ENCODE data around the gene ANKRD13A.

GRCh38 chr12:109989380-109989779 is 9.8 kb upstream of the ANKRD13A start:
- no peak for TF ChIP-seq JUN (IDR thresholded peaks at IDR 0.05; ENCODE audit: borderline replicate concordance, insufficient read depth, insufficient read length, low read depth)
- TF ChIP-seq POLR2A (IDR thresholded peaks at IDR 0.05; ENCODE audit: low read depth, low read length) = no peak
- TF ChIP-seq POLR2AphosphoS5 (IDR thresholded peaks at IDR 0.05; ENCODE audit: insufficient read depth, low read depth, low read length) = no peak
